Fibroblast of pulmonary artery (primary cell): ENCODE measurements around the gene SNX11.
"Not testable (repeated sequence)": the region's sequence is repeated elsewhere in the genome, so short reads cannot be mapped to it uniquely, and the experiment has no call there.

Experiments used
- DNase-seq: peaks from one replicate; pipeline ENCODE4 v3.0.0-alpha.2; 2010; ENCODE audit warnings: low read depth
- H3K4me3 ChIP-seq: replicated peaks from 2 replicates; pipeline ENCODE4 v1.5.1; 2011; ENCODE audit warnings: low read depth, mild to moderate bottlenecking, control low read depth, low read length, moderate library complexity
- TF ChIP-seq, protein P1 (sequence below): IDR thresholded peaks from 2 replicates; pipeline ENCODE4 v1.5.1; 2011; ENCODE audit warnings: mild to moderate bottlenecking, control low read depth, low read length, inconsistent platforms; ENCODE audit errors: missing control alignments

SNX11 gene

DNA sequence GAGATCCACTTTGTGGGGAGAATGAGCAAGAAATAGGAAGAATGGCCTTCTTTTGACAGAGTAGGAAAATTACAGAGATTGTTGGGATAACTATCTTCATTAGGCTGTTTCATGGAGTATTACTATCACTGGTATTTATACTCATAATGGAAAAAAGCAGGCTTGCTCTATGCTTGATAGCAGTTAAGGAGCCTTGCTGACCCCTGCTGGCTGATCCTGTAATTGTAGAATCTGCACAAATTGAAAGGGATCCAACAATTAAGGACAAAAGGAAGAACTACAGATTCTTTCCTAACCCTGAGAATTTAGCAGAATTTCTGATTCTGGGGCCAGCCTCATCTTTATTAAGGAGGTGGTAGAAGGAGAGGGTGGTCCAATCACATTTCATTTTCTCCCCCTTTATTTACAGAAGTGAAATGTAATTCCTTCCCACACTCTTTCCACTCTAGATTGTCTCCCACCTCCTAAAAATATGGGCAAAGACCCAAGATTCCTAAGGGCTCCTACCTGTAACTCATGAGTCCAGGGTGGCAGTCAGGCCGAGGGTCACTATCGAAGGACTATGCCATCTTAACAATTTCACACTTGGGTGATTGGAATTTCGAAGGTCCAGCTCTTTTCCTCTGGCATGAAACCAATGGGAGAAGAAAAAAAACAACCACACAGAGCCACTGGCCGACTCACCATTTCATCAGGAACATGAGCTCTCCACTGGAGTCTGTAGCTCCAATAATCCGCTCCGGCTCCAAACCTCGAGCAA is 33.1 kb upstream of the SNX11 start:
- DNase-seq: peak; percentile 88
- TF ChIP-seq, protein P1, sequence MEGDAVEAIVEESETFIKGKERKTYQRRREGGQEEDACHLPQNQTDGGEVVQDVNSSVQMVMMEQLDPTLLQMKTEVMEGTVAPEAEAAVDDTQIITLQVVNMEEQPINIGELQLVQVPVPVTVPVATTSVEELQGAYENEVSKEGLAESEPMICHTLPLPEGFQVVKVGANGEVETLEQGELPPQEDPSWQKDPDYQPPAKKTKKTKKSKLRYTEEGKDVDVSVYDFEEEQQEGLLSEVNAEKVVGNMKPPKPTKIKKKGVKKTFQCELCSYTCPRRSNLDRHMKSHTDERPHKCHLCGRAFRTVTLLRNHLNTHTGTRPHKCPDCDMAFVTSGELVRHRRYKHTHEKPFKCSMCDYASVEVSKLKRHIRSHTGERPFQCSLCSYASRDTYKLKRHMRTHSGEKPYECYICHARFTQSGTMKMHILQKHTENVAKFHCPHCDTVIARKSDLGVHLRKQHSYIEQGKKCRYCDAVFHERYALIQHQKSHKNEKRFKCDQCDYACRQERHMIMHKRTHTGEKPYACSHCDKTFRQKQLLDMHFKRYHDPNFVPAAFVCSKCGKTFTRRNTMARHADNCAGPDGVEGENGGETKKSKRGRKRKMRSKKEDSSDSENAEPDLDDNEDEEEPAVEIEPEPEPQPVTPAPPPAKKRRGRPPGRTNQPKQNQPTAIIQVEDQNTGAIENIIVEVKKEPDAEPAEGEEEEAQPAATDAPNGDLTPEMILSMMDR: peak; percentile 81
- H3K4me3 ChIP-seq: no peak overlapping the region

DNA sequence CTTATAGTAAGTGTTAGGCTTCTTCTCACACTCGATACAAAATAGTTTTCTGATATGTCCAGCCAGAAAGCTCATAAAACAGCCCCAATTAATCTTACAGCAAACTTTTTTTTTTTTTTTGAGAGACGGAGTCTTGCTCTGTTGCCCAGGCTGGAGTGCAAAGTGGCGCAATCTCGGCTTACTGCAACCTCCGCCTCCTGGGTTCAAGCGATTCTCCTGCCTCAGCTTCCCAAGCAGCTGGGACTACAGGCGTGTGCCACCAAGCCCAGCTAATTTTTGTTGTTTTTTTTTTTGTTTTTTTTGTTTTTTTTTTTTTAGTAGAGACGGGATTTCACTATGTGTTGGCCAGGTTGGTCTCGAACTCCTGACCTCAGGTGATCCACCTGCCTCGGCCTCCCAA is 30.4 kb upstream of the SNX11 start:
- not testable (repeated sequence) for H3K4me3 ChIP-seq, DNase-seq

DNA sequence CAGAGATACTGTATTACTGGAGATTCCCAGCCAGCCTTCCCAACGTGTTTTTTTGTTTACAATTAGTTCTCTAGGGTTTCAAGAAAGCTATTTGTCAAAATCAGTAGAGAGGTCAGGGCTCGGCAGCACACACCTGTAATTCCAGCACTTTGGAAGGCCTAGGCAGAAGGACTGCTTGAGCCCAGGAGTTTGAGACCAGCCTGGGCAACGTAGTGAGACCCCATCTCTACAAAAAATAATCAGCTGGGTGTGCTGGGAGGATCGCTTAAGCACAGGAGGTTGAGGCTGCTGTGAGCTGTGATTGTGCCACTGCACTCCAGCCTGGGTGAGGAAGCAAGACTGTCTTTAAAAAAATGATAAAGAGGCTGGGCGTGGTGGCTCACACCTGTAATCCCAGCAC is 25.7 kb upstream of the SNX11 start:
- DNase-seq: no peak
- TF ChIP-seq, protein P1: no peak
- no peak overlapping the region for H3K4me3 ChIP-seq

DNA sequence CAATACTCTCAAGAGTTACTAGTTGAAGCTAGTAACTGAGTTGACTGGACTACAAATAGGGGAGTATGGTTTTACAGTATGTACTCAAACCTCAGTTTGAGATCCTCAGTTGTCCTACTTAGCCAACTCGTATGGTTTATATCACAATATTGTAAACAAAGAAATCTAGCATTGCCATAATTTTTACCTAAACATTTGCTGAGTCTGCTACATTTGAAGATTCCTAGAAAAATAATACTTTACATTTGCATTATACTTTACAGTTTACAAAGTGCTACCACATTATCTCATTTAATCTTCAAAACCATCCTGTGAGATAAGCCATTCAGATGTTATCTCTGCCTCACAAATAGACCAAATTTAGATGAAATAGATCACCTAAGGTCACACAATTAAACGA is 22.6 kb upstream of the SNX11 start:
- DNase-seq: no peak
- TF ChIP-seq, protein P1: no peak
- H3K4me3 ChIP-seq: no peak overlapping the region

DNA sequence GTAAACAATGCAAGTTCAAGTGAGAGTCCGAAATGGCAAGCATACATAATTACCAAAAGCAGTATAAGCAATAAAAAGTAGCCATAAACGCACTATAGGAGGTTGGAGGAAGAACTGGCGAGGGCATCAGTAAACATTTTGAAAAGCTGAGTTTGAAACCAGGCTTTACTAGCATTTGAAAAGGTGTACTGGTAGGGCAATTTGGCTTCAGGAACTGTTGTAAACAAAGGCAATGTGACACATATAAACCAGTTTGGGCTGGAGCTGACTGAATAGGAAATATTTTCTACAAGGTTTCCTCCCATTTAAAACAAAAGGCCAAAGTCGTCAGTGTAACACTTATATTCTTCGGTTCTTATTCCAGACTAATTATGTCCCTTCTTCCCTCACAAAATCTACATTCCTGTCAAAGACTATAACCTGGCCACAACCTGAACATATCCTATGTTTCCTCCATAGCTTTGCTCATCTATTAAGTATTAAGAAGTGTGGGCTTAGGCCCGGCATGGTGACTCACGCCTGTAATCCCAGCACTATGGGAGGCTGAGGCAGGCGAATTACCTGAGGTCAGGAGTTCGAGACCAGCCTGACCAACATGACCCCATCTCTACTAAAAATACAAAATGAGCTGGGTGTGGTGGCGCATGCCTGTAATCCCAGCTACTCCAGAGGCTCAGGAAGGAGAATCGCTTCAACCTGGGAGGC is 14.1 kb upstream of the SNX11 start:
- no peak overlapping the region for H3K4me3 ChIP-seq
- TF ChIP-seq, protein P1: no peak
- no peak for DNase-seq

DNA sequence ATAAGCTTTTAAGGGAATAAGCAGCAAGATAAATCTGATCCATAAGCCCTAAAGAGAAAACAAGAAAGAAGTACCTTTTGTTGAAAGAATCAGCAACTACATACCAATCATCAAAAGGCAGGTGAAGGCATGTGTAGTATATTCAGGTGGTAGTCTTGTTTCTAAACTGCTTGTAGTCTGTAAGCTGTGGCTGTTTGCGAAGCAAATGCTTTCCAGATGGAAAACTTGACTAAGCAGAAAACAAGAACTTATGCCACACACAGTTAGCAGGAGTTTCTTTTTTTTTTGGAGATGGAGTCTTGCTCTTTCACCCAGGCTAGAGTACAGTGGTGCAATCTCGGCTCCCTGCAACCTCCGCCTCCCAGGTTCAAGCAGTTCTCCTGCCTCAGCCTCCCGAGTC is 12.0 kb upstream of the SNX11 start:
- H3K4me3 ChIP-seq: no peak overlapping the region
- TF ChIP-seq, protein P1: no peak
- no peak for DNase-seq

DNA sequence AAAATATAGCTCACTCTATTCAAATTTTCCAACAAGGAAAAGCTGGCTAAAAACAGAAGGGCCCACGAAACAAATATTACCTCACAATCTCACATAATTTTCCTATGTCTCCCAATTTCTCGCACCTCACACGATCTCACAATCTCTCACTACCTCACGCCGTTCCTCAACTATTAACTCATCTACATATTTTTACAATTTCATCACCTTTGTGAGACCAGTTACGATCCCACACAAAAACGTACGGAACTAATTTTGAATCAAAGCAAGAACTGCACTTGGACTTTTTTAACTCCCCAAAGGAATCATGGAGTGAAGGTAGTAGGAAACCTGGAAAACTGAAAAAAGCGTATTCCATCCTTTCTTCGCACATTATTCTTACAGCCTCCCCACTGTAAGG is 7.4 kb upstream of the SNX11 start:
- TF ChIP-seq, protein P1: no peak
- peak; percentile 41 for DNase-seq
- H3K4me3 ChIP-seq: peak overlapping the region; percentile 75
